Measurements from ENCODE around the gene THSD7B. TPM values are rescaled to one million over a fixed set of nuclear protein-coding genes. Genes with fewer than 3 reads are reported as not detected.

The THSD7B gene
- total RNA-seq, 1 donor from 2014 or later: not detected

- Mint-ChIP-seq H3K27me3 (ENCODE audit: insufficient read depth) (no peaks in the 10 kb centered on the region), H3K27ac (no peak overlapping the region), H3K4me3 (no peak overlapping the region), H3K9me3 (no peaks in the 10 kb centered on the region), H3K4me1 (ENCODE audit: low read depth) (no peaks in the 10 kb centered on the region), H3K36me3 (ENCODE audit: low read depth) (no peaks in the 10 kb centered on the region)
- intact Hi-C loops (cut with micrococcal nuclease): no loop called here
- no peak for DNase-seq (ENCODE audit: low spot score)
Observed at GRCh38 chr2:136990316-136990715, 225.0 kb downstream of the THSD7B start.

DNA sequence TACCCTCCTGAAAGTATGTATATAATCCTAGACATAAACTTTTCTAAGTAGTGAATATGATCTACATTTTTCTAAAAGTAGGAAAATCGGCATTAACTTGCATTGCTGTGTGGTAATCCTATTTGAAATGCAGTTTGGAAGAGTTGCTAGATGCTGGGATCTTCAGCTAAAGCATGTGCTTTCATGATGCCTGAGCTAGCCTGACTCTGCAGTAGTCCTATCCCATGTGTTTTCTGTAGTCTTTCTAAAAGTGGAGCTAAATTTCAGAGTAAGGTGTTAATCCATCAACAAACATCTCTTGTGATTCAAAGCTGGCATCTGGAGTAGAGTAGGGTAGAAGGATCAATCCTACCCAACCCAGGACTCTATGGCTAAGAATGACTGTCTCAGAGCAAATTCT, 229.4 kb downstream of the THSD7B start:
- peaks cover 2% of the 10 kb centered on the region for H3K27me3 Mint-ChIP-seq (ENCODE audit: insufficient read depth)
- no peaks in the 10 kb centered on the region for H3K9me3 Mint-ChIP-seq
- H3K36me3 Mint-ChIP-seq (ENCODE audit: low read depth): no peaks in the 10 kb centered on the region
- DNase-seq (ENCODE audit: low spot score): no peak
- intact Hi-C loops (cut with micrococcal nuclease): no loop called here
- no peak overlapping the region for H3K4me3 Mint-ChIP-seq
- H3K27ac Mint-ChIP-seq: no peak overlapping the region
- no peaks in the 10 kb centered on the region for H3K4me1 Mint-ChIP-seq (ENCODE audit: low read depth)

DNA sequence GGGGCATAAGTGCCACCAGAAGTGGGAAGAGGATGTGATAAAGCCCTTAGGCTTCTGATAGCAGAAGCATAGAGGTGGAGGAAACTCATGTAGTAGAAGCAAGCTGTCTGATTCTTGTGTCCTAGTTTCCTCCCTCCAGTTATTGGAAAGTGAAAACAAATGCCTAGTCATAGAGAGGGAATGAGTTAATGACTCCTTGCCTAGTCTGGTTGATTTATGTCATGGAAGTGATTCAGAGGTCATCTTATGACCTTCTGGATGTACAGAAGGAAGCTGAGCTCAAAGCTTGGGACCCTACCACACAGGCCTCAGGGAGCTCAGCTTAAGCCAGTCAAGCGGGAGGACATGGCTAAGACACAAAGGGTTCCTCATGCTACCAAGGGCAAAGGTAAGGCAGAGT, 232.2 kb downstream of the THSD7B start:
- Mint-ChIP-seq H3K27me3 (ENCODE audit: insufficient read depth) (peaks cover 4% of the 10 kb centered on the region), H3K36me3 (ENCODE audit: low read depth) (no peaks in the 10 kb centered on the region)

GRCh38 chr2:137000811-137001210, 235.5 kb downstream of the THSD7B start:
- intact Hi-C loops (cut with micrococcal nuclease): no loop called here
- Mint-ChIP-seq H3K27me3 (ENCODE audit: insufficient read depth) (peaks cover 4% of the 10 kb centered on the region), H3K27ac (no peak overlapping the region), H3K4me3 (no peak overlapping the region), H3K36me3 (ENCODE audit: low read depth) (no peaks in the 10 kb centered on the region), H3K4me1 (ENCODE audit: low read depth) (no peaks in the 10 kb centered on the region), H3K9me3 (no peaks in the 10 kb centered on the region)
- DNase-seq (ENCODE audit: low spot score): no peak

More for the DNA sequence above, 232.2 kb downstream of the THSD7B start:
- Mint-ChIP-seq H3K4me1 (ENCODE audit: low read depth) (no peaks in the 10 kb centered on the region), H3K9me3 (no peaks in the 10 kb centered on the region), H3K4me3 (no peak overlapping the region), H3K27ac (no peak overlapping the region)
- intact Hi-C loops (cut with micrococcal nuclease): no loop called here
- DNase-seq (ENCODE audit: low spot score): no peak

DNA sequence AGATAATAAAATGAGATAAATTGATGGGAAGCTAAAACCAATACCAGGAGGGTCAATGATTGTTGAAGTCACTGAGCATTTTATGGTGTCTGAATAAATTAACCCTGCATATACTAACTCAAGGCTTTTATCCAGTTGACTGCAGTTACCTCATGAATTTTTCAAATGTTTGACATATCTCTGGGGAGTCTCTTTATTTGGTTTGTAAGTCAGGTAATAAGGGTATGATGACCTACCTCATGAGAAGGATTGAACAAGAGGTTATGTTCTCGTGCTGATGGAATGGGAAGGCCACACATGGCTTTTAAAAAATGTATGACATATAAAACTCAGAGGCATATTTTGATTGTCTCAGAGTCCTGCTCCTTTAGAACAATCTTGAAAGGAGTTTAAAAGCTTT, 237.6 kb downstream of the THSD7B start:
- intact Hi-C loops (cut with micrococcal nuclease): no loop called here
- Mint-ChIP-seq H3K27ac (no peak overlapping the region), H3K27me3 (ENCODE audit: insufficient read depth) (peaks cover 2% of the 10 kb centered on the region), H3K9me3 (no peaks in the 10 kb centered on the region), H3K36me3 (ENCODE audit: low read depth) (no peaks in the 10 kb centered on the region), H3K4me3 (no peak overlapping the region), H3K4me1 (ENCODE audit: low read depth) (no peaks in the 10 kb centered on the region)
- DNase-seq (ENCODE audit: low spot score): no peak

DNA sequence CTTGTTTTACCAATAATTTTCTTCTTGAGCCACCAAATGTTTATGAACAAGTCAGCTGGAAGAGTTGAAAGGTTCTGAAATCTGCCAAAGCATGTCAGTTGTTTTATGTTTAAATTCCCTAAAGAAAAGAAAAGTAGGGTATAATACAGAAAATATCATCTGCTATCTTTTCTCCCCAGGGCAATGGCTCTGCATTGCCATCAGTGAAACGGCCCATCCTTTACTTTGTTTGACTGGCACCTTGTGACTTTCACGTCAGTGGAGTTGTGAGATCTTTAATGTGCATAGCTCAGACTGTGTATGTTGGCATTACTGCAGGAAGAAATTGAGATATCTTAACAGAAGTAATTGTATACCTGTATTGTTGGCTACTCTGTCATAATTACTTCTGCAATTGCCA, 239.9 kb downstream of the THSD7B start:
- Mint-ChIP-seq H3K36me3 (ENCODE audit: low read depth) (no peaks in the 10 kb centered on the region), H3K4me3 (no peak overlapping the region), H3K4me1 (ENCODE audit: low read depth) (no peaks in the 10 kb centered on the region), H3K27ac (no peak overlapping the region), H3K9me3 (no peaks in the 10 kb centered on the region), H3K27me3 (ENCODE audit: insufficient read depth) (peaks cover 2% of the 10 kb centered on the region)
- DNase-seq (ENCODE audit: low spot score): no peak
- intact Hi-C loops (cut with micrococcal nuclease): no loop called here

DNA sequence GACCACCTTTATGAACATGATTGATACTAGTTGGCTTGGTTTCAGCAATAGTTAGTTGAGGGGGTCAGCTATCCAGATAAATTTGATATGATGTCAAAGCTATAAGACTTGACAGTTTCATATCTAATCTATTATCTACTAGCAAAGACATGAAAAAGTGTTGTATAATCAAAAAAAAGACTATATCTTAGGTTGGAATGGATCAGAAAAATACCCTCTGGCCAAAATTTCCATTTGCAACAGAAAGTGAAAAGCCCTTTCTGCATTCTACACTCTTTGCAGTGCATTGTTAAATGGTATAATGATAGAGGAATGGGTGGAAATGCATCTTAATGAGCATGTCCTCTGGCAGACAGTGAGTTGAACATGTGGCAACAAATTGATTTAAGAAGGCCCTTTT, 242.6 kb downstream of the THSD7B start:
- no peaks in the 10 kb centered on the region for H3K27me3 Mint-ChIP-seq (ENCODE audit: insufficient read depth)
- DNase-seq (ENCODE audit: low spot score): no peak
- intact Hi-C loops (cut with micrococcal nuclease): no loop called here
- H3K4me1 Mint-ChIP-seq (ENCODE audit: low read depth): no peaks in the 10 kb centered on the region
- no peaks in the 10 kb centered on the region for H3K36me3 Mint-ChIP-seq (ENCODE audit: low read depth)
- no peak overlapping the region for H3K4me3 Mint-ChIP-seq
- H3K9me3 Mint-ChIP-seq: no peaks in the 10 kb centered on the region
- no peak overlapping the region for H3K27ac Mint-ChIP-seq

GRCh38 chr2:137009953-137010352, 244.6 kb downstream of the THSD7B start:
- no peaks in the 10 kb centered on the region for H3K36me3 Mint-ChIP-seq (ENCODE audit: low read depth)
- H3K4me1 Mint-ChIP-seq (ENCODE audit: low read depth): no peaks in the 10 kb centered on the region
- no peaks in the 10 kb centered on the region for H3K27me3 Mint-ChIP-seq (ENCODE audit: insufficient read depth)
- no peaks in the 10 kb centered on the region for H3K9me3 Mint-ChIP-seq
- DNase-seq (ENCODE audit: low spot score): no peak
- intact Hi-C loops (cut with micrococcal nuclease): no loop called here
- H3K27ac Mint-ChIP-seq: no peak overlapping the region
- no peak overlapping the region for H3K4me3 Mint-ChIP-seq

GRCh38 chr2:137020452-137021196, 255.3 kb downstream of the THSD7B start:
- DNase-seq (ENCODE audit: low spot score): no peak
- intact Hi-C loops (cut with micrococcal nuclease): no loop called here
- Mint-ChIP-seq H3K27me3 (ENCODE audit: insufficient read depth) (no peaks in the 10 kb centered on the region), H3K9me3 (no peaks in the 10 kb centered on the region), H3K27ac (no peak overlapping the region), H3K36me3 (ENCODE audit: low read depth) (no peaks in the 10 kb centered on the region), H3K4me3 (no peak overlapping the region), H3K4me1 (ENCODE audit: low read depth) (no peaks in the 10 kb centered on the region)

DNA sequence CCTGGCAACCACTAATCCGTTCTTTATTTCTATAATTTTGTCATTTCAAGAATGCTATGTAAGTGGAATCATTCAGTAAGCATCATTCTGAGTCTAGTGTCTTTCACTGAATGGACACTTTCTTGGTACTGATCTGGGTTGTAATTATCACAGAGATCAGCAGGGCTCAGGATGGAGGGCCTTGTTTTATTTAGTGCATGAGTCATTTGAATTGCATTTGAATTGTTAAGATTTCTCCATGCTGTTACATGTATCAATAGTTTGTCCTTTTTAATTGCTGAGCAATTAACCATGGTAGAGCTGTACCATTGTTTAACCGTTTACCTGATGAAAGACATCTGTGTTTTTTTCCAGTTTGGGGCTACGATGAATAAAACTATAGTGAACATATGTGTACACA, 256.4 kb downstream of the THSD7B start:
- Mint-ChIP-seq H3K27me3 (ENCODE audit: insufficient read depth) (no peaks in the 10 kb centered on the region), H3K4me1 (ENCODE audit: low read depth) (no peaks in the 10 kb centered on the region), H3K9me3 (no peaks in the 10 kb centered on the region), H3K4me3 (no peak overlapping the region), H3K27ac (no peak overlapping the region), H3K36me3 (ENCODE audit: low read depth) (no peaks in the 10 kb centered on the region)
- no peak for DNase-seq (ENCODE audit: low spot score)
- intact Hi-C loops (cut with micrococcal nuclease): no loop called here

GRCh38 chr2:137023205-137023604, 257.9 kb downstream of the THSD7B start:
- Mint-ChIP-seq H3K27me3 (ENCODE audit: insufficient read depth) (no peaks in the 10 kb centered on the region), H3K4me3 (no peak overlapping the region), H3K9me3 (no peaks in the 10 kb centered on the region), H3K4me1 (ENCODE audit: low read depth) (no peaks in the 10 kb centered on the region), H3K27ac (no peak overlapping the region), H3K36me3 (ENCODE audit: low read depth) (no peaks in the 10 kb centered on the region)
- intact Hi-C loops (cut with micrococcal nuclease): no loop called here
- no peak for DNase-seq (ENCODE audit: low spot score)

DNA sequence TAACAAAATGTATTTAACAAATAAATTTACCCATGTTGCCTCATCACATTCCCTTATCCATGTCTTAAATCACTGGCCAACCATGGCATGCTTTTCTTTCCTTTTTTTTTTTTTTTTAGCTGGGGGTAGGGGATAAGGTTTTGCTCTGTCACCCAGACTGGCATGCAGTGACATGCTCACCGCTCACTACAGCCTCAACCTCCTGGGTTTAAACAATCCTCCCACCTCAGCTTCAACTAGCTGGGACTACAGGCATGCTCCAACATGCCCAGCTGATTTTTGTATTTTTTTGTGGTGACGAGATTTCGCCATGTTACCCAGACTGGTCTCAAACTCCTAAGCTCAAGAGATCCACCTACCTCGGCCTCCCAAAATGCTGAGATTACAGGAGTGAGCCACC, 266.4 kb downstream of the THSD7B start:
- intact Hi-C loops (cut with micrococcal nuclease): no loop called here
- Mint-ChIP-seq H3K4me1 (ENCODE audit: low read depth) (no peaks in the 10 kb centered on the region), H3K4me3 (no peak overlapping the region), H3K27ac (no peak overlapping the region), H3K27me3 (ENCODE audit: insufficient read depth) (no peaks in the 10 kb centered on the region), H3K9me3 (no peaks in the 10 kb centered on the region), H3K36me3 (ENCODE audit: low read depth) (no peaks in the 10 kb centered on the region)
- DNase-seq (ENCODE audit: low spot score): no peak

DNA sequence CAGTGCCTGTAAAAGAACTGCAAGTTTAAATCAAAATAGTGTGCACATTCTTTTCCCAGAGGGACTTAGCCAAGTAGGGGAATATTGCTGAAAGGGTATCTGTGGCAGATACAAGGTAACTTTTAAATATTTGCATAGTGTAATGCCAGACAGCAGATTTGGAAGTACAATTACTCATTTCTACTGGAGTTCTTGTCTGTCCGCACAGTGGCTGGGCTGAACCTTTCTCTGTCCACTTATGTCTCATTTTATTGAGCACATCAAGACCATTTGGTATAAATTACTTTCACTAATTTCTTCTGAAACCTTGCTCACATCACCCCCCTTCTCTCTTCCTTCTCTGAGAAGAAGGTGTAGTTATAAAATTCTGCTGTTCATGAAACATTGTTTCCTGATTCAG, 271.3 kb downstream of the THSD7B start:
- Mint-ChIP-seq H3K27me3 (ENCODE audit: insufficient read depth) (no peaks in the 10 kb centered on the region), H3K36me3 (ENCODE audit: low read depth) (no peaks in the 10 kb centered on the region), H3K27ac (no peak overlapping the region), H3K4me1 (ENCODE audit: low read depth) (no peaks in the 10 kb centered on the region), H3K9me3 (no peaks in the 10 kb centered on the region), H3K4me3 (no peak overlapping the region)
- no peak for DNase-seq (ENCODE audit: low spot score)
- intact Hi-C loops (cut with micrococcal nuclease): no loop called here

Data from activated T-helper 1 cell treated with anti-CD3 and anti-CD28 coated beads, Interleukin-12 subunit alpha, Interleukin-12 subunit beta, Interleukin-2, Interleukin-4 antibody, amounts not matched to agents 30 ng/mL and 10 ng/mL and 1 ng/mL, durations not matched to agents 14 hours and 24 hours and 36 hours (primary cell).